ENCODE data around the gene MAST1. TPM values are rescaled to one million over a fixed set of nuclear protein-coding genes. Genes with fewer than 3 reads are reported as not detected.

The MAST1 gene
- total and polyA plus RNA-seq, 4 donors = 0.08 to 0.54 (median 0.23) TPM

DNA sequence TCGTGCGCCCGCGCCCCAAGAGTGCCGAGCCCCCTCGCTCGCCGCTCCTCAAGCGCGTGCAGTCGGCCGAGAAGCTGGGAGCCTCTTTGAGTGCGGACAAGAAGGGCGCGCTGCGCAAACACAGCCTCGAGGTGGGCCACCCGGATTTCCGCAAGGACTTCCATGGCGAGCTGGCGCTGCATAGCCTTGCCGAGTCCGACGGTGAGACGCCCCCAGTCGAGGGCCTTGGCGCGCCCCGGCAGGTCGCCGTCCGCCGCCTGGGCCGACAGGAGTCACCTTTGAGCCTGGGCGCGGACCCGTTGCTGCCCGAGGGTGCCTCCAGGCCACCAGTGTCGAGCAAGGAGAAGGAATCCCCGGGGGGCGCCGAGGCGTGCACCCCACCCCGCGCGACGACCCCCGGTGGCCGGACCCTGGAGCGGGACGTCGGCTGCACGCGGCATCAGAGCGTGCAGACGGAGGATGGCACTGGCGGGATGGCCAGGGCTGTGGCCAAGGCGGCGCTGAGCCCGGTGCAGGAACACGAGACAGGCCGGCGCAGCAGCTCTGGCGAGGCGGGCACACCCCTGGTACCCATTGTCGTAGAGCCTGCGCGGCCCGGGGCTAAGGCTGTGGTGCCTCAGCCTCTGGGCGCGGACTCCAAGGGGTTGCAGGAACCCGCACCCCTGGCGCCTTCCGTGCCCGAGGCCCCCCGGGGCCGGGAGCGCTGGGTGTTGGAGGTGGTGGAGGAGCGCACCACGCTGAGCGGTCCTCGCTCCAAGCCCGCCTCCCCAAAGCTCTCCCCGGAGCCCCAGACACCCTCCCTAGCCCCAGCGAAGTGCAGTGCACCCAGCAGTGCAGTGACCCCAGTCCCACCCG is 35.8 kb downstream of the MAST1 start:
- Histone ChIP-seq H3K9me3 (ENCODE audit: control insufficient read depth in 4 of 4, low read length in 3 of 4) (no peaks in the 10 kb centered on the region), H3K36me3 (ENCODE audit: control insufficient read depth in 4 of 4, insufficient read depth in 3 of 4, low read depth in 1 of 4, low read length in 3 of 4) (peaks cover 0 to 12% (median 7%) of the 10 kb centered on the region in 4 donors), H3K9ac (ENCODE audit: low read depth in 1 of 2, low read length in 2 of 2) (no peak overlapping the region), H3K27ac (ENCODE audit: low read depth in 1 of 2, low read length in 2 of 2) (no peak overlapping the region), H3K27me3 (ENCODE audit: control insufficient read depth in 4 of 4, insufficient read depth in 4 of 4, low read length in 3 of 4) (no peaks in the 10 kb centered on the region), H3K4me3 (ENCODE audit: low read depth in 1 of 3, low read length in 3 of 3) (no peak overlapping the region), H3K4me1 (ENCODE audit: control insufficient read depth in 4 of 4, insufficient read depth in 4 of 4, low read length in 3 of 4) (peaks cover 0 to 6% (median 3%) of the 10 kb centered on the region in 4 donors)
- DNase-seq (ENCODE audit: low spot score) = no peak
- WGBS = 77% methylated on average over 86 of the region's 86 CpGs
- TF ChIP-seq HNF4G (IDR thresholded peaks at IDR 0.05) (no peak), YY1 (IDR thresholded peaks at IDR 0.05) (no peak), JUND (IDR thresholded peaks at IDR 0.05) (no peak), FOXA2 (IDR thresholded peaks at IDR 0.05) (no peak), SP1 (IDR thresholded peaks at IDR 0.05) (no peak), RXRA (IDR thresholded peaks at IDR 0.05) (no peak), EGR1 (IDR thresholded peaks at IDR 0.05; ENCODE audit: low read depth in 2 of 2) (no peak), GABPA (IDR thresholded peaks at IDR 0.05 in 1 of 2, conservative IDR thresholded peaks at IDR 0.05 in 1 of 2) (no peak)
- TF ChIP-seq, protein P1, sequence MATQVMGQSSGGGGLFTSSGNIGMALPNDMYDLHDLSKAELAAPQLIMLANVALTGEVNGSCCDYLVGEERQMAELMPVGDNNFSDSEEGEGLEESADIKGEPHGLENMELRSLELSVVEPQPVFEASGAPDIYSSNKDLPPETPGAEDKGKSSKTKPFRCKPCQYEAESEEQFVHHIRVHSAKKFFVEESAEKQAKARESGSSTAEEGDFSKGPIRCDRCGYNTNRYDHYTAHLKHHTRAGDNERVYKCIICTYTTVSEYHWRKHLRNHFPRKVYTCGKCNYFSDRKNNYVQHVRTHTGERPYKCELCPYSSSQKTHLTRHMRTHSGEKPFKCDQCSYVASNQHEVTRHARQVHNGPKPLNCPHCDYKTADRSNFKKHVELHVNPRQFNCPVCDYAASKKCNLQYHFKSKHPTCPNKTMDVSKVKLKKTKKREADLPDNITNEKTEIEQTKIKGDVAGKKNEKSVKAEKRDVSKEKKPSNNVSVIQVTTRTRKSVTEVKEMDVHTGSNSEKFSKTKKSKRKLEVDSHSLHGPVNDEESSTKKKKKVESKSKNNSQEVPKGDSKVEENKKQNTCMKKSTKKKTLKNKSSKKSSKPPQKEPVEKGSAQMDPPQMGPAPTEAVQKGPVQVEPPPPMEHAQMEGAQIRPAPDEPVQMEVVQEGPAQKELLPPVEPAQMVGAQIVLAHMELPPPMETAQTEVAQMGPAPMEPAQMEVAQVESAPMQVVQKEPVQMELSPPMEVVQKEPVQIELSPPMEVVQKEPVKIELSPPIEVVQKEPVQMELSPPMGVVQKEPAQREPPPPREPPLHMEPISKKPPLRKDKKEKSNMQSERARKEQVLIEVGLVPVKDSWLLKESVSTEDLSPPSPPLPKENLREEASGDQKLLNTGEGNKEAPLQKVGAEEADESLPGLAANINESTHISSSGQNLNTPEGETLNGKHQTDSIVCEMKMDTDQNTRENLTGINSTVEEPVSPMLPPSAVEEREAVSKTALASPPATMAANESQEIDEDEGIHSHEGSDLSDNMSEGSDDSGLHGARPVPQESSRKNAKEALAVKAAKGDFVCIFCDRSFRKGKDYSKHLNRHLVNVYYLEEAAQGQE (IDR thresholded peaks at IDR 0.05) = no peak
- TF ChIP-seq, protein P2, sequence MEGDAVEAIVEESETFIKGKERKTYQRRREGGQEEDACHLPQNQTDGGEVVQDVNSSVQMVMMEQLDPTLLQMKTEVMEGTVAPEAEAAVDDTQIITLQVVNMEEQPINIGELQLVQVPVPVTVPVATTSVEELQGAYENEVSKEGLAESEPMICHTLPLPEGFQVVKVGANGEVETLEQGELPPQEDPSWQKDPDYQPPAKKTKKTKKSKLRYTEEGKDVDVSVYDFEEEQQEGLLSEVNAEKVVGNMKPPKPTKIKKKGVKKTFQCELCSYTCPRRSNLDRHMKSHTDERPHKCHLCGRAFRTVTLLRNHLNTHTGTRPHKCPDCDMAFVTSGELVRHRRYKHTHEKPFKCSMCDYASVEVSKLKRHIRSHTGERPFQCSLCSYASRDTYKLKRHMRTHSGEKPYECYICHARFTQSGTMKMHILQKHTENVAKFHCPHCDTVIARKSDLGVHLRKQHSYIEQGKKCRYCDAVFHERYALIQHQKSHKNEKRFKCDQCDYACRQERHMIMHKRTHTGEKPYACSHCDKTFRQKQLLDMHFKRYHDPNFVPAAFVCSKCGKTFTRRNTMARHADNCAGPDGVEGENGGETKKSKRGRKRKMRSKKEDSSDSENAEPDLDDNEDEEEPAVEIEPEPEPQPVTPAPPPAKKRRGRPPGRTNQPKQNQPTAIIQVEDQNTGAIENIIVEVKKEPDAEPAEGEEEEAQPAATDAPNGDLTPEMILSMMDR (IDR thresholded peaks at IDR 0.05; ENCODE audit: low read depth, low read length, missing input control) = no peak
- TF ChIP-seq, protein P3, sequence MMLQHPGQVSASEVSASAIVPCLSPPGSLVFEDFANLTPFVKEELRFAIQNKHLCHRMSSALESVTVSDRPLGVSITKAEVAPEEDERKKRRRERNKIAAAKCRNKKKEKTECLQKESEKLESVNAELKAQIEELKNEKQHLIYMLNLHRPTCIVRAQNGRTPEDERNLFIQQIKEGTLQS (IDR thresholded peaks at IDR 0.05) = no peak
- TF ChIP-seq, protein P4, sequence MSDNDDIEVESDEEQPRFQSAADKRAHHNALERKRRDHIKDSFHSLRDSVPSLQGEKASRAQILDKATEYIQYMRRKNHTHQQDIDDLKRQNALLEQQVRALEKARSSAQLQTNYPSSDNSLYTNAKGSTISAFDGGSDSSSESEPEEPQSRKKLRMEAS (IDR thresholded peaks at IDR 0.05) = no peak

DNA sequence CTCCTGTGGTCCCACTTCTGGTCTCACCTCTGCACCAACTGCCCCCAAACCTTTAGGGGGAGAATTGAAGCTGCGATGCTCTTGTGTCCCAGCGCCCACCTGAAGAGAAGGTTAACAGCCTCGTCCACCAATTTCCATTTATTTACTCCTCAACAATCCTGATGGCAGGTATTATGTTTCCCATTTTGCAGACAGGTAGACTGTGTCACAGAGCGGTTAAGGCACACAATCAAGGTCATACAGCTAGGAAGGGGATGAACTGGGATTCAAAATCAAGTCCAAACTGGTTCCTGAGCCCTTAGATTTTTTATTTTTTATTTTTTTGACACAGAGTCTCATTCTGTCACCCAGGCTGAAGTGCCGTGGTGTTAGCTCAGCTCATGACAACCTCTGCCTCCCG is 36.8 kb downstream of the MAST1 start:
- Histone ChIP-seq H3K27ac (ENCODE audit: low read depth in 1 of 2, low read length in 2 of 2) (no peak overlapping the region), H3K4me1 (ENCODE audit: control insufficient read depth in 4 of 4, insufficient read depth in 4 of 4, low read length in 3 of 4) (peaks cover 0 to 6% (median 3%) of the 10 kb centered on the region in 4 donors), H3K9me3 (ENCODE audit: control insufficient read depth in 4 of 4, low read length in 3 of 4) (no peaks in the 10 kb centered on the region), H3K36me3 (ENCODE audit: control insufficient read depth in 4 of 4, insufficient read depth in 3 of 4, low read depth in 1 of 4, low read length in 3 of 4) (peaks cover 0 to 12% (median 7%) of the 10 kb centered on the region in 4 donors), H3K4me3 (ENCODE audit: low read depth in 1 of 3, low read length in 3 of 3) (no peak overlapping the region), H3K9ac (ENCODE audit: low read depth in 1 of 2, low read length in 2 of 2) (no peak overlapping the region), H3K27me3 (ENCODE audit: control insufficient read depth in 4 of 4, insufficient read depth in 4 of 4, low read length in 3 of 4) (no peaks in the 10 kb centered on the region)
- no peak for DNase-seq (ENCODE audit: low spot score)
- 96% methylated on average over 6 of the region's 6 CpGs for WGBS
- TF ChIP-seq, protein P3 (IDR thresholded peaks at IDR 0.05) = no peak
- TF ChIP-seq TAF1 (conservative IDR thresholded peaks at IDR 0.05) = no peak
- TF ChIP-seq, protein P1 (IDR thresholded peaks at IDR 0.05) = no peak
- TF ChIP-seq GABPA (IDR thresholded peaks at IDR 0.05 in 1 of 2, conservative IDR thresholded peaks at IDR 0.05 in 1 of 2) = no peak
- no peak for TF ChIP-seq HNF4A (conservative IDR thresholded peaks at IDR 0.05)
- no peak for TF ChIP-seq HNF4G (IDR thresholded peaks at IDR 0.05)
